ENCODE data around the gene BORCS5.

Gene BORCS5

GRCh38 chr12:12439636-12440035, 82.8 kb downstream of the BORCS5 start:
- peak; percentile 50 for DNase-seq

- no peak for DNase-seq
Measured at GRCh38 chr12:12440784-12441428, 84.0 kb downstream of the BORCS5 start.

- no peak for DNase-seq
Measured at GRCh38 chr12:12441429-12441807, 84.5 kb downstream of the BORCS5 start.

DNA sequence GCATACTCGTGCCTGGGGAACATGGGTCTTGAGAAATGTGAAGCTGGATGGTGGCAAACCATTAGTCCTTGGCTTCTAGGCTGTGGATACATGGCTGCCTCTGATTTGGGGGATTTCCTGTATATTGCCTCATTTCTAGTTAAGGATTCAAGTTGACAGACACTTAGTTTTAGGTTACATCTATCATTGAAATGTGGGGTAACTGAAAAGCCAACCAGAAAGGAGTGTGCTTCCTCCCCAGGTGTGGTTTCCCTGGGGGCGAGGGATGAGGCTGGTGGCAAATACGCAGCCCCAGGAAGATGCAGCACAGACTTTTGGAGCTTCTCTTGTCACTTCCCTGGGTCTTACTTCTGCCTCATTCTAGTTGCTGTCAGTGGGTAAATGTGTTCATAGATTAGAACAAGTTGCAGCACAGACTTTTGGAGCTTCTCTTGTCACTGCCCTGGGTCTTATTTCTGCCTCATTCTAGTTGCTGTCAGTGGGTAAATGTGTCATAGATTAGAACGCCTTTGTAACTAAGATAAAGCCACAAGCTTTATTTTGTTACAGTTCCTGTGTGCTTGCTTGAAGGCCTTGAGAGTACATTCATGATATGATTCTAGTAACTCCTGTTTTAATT, 85.1 kb downstream of the BORCS5 start:
- DNase-seq: peak; percentile 32

DNA sequence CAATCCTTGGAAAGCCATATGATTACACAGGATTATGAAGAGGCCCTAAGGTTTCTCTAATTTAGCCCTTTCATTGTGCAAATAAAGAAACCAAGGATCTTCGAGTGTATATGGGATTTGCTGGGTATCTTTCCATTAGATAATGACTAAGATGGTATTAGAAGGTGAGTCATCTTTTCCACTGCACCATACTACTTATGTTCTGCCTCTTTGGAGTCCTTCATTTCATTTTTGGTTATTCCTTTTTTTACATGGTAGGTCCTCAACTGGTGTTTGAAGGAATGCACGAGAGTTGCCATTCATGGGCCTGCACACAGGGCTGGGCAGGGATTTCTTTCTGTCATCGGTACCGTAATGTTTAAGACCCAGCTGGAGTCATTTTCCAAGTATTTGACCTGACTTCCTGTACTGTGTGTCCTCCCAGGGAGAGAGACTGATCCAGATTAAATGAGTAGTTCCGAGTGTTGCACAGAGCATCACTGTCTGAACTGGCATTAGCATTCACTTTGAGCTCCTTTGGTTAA, 85.7 kb downstream of the BORCS5 start:
- no peak for DNase-seq

GRCh38 chr12:12443431-12443878, 86.6 kb downstream of the BORCS5 start:
- DNase-seq: no peak

- DNase-seq: peak; percentile 29
Measured at GRCh38 chr12:12445165-12445881, 88.4 kb downstream of the BORCS5 start.

GRCh38 chr12:12445882-12446181, 89.0 kb downstream of the BORCS5 start:
- DNase-seq: no peak

- no peak for DNase-seq
Measured at GRCh38 chr12:12446786-12447185, 89.9 kb downstream of the BORCS5 start.

DNA sequence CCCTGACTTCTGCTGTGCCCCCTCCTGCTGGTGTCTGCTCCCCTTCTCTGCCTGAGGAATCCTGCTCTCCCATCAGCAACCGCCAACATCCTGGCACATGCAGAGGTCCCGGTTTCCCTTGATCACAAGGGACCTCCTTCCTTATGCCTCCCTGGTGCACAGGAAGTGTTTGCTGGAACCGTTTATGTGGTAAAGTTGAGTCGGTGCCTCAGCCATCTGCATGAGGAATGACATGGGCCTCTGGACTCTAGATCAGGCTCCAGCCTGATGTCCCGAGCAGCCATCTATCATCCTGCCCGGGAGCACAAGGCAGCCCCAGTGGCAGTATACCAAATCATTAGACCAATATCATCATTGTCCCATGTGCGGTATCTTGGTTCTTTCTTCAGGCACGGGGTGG, 90.4 kb downstream of the BORCS5 start:
- no peak for DNase-seq

GRCh38 chr12:12447837-12448236, 91.0 kb downstream of the BORCS5 start:
- DNase-seq: no peak

DNA sequence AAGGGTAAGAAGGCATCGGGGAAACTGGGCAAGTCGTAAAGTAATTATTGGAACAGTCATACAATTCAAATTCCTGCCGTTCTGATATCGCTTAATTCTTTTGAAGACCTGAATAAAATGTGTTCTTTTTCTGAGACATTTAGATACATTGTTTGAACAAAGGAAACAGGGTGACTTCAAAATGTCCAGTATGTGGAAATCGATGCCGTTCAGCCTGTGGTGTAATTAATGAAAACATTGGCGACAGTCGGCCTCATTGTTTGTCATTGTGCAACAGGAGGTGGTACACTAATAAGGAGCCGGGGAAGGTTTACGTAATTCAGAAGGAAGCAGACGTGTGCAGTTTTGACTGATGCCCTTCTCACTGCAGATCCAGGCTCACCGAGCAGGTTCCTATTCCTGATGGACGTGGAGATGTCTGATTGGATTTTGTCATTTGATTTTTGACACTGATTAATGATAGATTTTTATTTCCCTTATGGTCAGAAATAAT, 92.7 kb downstream of the BORCS5 start:
- DNase-seq: no peak

DNA sequence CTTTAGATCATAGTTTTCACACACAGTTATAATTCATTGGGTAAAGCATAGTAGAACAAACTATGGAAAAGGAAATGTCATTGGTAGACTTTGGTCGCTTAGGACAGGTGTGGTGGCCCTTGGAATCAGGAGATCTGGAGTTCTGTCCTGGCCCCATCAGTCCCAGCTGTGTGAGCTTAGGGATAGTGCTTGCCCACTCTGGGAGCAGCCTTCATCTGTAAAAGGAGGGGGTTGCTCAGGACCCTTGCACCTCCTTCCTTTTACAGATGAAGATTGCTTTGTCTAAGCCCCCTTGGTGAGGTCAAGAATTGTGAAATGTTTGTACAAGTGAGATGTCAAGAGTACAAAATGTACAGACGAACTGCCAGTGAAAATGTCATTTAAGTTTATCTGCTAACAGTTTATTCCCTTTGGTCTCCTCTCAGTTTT, 93.2 kb downstream of the BORCS5 start:
- no peak for DNase-seq

DNA sequence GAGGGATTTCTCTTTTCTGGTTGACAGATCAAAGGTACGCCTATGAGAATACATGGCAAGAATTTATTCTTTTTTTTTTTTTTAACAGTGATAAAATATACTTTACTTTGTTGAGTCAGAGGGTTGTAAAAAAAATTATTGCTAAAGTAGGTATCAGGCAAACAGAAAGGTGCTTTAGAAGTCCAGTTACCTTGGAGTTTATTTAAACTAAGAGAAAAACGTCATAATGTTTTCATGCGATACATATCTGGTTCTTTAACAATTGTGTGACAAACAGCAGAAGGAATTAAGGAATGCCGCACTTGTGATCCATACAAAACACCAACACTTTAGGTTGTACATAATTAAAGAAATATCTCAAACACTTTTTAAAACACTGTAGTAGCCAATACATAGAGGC, 94.2 kb downstream of the BORCS5 start:
- DNase-seq: no peak

- DNase-seq: no peak
Measured at GRCh38 chr12:12452326-12452902, 95.5 kb downstream of the BORCS5 start.

DNA sequence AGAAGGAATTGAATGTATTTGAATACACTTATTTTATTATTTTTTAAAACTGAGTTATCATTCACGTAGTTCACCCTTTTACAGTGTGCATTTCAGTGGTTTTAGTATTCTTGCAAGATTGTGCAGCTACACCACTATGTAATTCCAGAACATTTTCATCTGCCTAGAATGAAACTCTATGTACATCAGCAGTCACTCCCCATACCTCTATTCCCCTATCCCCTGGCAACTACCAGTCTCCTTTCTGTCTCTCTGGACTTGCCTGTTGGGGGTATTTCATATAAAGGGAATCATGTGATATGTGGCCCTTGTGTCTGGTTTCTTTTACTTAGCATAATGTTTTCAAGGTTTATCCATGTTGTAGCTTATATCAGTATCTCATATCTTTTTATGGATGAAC, 96.8 kb downstream of the BORCS5 start:
- DNase-seq: no peak

DNA sequence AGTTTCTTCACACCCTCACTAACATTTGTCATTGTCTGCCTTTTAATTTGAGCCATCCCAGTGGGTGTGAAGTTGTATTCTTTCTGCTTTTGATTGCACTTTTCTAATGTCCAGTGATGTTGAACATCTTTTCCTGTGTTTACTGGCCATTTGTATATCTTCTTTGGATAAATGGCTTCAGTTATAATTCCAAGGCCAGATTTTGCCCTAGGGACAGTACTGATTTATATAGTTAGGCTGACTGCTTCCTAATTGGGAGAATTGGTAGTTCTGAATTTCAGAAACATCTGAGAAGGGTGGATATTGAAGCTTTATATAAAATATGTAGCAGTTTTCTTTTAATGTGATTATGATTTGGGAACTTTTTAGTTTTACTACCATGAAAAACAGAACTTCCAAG, 97.4 kb downstream of the BORCS5 start:
- DNase-seq: no peak

GRCh38 chr12:12456637-12457036, 99.8 kb downstream of the BORCS5 start:
- DNase-seq: no peak

- no peak for DNase-seq
Measured at GRCh38 chr12:12460935-12461922, 104.4 kb downstream of the BORCS5 start.

DNA sequence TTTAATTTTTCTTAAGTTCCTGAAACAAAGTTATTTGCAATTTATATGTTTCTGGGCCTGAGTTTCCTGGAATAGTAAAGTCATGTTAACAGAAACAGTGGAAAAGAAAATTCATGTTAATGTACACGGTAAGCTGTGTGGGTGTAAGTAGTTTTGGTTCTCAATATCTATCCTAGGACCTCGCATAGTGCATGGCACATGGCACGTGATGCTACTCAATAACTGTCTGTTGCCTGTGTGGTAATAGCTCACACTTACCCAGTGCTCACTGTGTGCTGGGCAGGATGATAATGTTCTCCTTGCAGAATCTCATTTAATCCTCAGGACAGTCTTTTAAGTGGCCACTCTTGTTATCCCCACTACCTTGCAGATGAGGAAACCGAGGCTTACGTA, 105.0 kb downstream of the BORCS5 start:
- no peak for DNase-seq

GRCh38 chr12:12465522-12465921, 108.6 kb downstream of the BORCS5 start:
- no peak for DNase-seq

GRCh38 chr12:12466157-12466556, 109.3 kb downstream of the BORCS5 start:
- DNase-seq: peak; percentile 43
